Midbrain (tissue), 1 donor: ENCODE data around the gene TSPAN14.
"Not testable (repeated sequence)": the region's sequence is repeated elsewhere in the genome, so short reads cannot be mapped to it uniquely, and the experiment has no call there.

ENCODE experiments used
- DNase-seq: peaks from one replicate; lab custom pipeline; 2025; lab: John Stamatoyannopoulos, UW

Gene TSPAN14

GRCh38 chr10:80468806-80469421 lies 14.8 kb downstream of the TSPAN14 start:
- no peak for DNase-seq

GRCh38 chr10:80470266-80470665 lies 16.2 kb downstream of the TSPAN14 start:
- no peak for DNase-seq

DNA sequence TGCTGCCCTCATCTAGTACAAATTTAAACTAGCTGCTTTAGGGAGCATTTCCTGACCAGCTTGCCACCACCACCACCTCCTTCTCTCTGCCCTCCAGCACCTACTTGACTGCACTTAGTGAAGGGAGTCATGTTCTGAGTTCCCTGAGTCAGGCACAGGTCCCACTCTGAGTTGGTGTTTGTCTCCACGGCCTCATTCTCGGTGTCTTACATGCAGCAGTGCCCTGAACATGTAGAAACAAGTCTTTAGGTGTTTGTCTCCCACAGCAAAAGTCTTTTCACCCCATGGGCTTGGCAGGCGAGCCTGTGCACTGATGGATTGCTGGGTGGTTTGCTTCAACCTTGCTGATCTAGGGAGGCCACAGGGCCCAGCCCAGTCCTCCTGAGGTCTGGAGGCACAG lies 16.9 kb downstream of the TSPAN14 start:
- DNase-seq: no peak

- no peak for DNase-seq
Measured at GRCh38 chr10:80471715-80472233, 17.7 kb downstream of the TSPAN14 start.

GRCh38 chr10:80472234-80473095 lies 18.4 kb downstream of the TSPAN14 start:
- DNase-seq: no peak

- no peak for DNase-seq
Measured at GRCh38 chr10:80473096-80473657, 19.1 kb downstream of the TSPAN14 start.

DNA sequence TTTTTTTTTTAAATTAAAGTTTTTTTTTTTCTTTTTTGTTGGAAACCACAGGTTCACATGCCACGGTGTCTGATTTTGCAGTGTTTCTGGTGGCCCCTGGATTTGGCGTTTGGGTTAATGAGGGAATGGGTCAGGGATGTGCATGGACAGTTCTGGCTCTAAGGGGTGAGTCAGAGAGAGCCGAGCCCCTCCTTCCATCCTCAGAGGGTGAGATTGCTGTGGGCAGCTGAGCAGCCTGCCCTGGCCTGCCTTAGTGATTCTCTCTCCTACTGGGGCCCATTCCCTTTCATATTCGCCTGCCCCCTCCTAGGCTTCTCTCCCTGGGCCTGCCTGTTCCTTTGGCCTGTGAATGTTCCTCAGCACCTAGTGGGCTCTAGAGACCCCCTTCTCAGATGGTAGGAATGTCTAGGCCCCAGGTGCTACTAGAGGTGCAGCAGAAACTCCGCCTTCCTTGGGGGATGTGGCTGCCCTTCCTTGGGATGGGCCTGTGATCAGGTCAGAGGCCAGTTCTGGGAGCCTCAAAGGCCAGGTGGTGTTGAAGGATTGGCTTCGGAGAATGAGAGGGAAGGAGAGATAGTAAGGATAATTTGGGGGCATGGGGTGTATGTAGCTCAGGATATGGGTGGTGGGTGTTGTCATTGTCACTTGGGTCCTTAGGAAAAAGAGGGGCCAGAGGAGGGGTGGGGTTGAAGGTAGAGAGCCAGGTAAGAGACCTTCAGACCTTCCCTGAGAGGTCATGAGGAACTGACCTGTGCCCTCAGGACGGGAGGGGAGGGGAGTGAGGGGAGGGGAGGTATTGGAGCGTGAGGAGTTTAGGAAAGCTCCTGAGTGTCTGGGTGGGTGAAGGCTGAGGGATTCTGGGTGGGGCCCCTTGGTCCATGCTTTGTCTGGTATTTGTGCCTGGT lies 19.8 kb downstream of the TSPAN14 start:
- DNase-seq: no peak

DNA sequence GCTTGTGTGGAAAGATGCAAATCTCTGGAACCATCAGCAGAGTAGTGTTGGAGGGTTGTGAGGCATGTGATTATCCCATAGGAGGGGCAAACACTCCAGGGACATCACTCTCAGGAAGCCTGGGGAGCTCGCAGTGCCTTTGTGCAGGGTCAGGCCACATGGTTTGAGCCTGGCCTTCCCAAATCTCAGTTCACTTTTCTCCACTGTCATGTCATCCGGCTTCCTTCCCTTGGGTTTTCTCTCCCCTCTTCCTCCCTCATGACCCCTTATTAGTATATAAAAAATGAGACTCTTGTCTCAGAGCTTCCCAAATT lies 20.4 kb downstream of the TSPAN14 start:
- DNase-seq: no peak

DNA sequence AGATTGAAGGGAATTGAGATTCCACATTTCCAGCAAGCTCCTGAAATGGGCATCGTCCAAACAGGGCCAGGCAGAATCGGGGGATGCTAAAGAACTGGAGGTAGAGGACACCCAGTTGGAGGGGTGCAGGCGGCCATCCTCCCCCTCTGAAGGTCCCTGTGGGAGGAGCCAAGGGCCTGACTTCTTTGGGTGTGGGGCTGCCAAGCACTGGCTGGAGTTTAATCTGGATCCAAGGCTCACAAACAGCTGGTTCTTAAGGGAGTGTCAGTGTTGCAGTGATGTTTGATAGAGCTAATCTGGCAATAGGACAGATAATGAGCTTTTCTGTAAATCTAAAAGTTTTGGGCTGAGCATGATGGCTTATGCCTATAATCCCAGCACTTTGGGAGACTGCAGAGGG lies 20.8 kb downstream of the TSPAN14 start:
- no peak for DNase-seq

DNA sequence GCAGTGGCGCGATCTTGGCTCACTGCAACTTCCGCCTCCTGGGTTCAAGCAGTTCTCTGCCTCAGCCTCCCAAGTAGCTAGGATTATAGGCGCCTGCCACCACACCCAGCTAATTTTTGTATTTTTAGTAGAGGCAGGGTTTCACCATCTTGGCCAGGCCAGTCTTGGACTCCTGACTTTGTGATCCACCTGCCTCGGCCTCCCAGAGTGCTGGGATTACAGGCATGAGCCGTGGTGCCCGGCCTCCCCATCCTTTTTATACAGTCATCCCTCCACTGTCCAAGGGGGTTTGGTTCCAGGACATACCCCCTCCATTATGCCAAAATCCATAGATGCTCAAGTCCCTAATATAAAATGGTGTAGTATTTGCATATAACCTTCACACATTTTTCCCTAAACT lies 21.5 kb downstream of the TSPAN14 start:
- not testable (repeated sequence) for DNase-seq

- DNase-seq: no peak
Measured at GRCh38 chr10:80476685-80477084, 22.6 kb downstream of the TSPAN14 start.

DNA sequence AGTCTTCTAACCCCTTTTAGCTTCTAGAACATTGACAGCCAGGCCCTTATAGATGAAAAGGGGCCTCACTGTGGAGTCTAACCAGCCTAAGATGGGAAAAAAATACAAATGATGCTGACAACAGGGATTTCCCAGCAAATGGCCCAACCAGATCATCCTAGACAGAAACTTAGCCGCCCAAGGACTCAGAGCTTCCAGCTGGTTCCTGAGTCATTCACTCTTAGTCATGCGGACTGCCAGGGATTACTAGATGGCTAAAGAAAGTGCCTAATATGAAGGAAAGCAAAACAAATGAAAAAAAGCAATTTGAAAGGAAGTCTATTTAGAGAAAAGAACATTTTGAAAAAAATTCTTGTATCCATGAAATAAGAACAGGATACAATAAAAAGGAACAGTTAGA lies 23.7 kb downstream of the TSPAN14 start:
- no peak for DNase-seq

DNA sequence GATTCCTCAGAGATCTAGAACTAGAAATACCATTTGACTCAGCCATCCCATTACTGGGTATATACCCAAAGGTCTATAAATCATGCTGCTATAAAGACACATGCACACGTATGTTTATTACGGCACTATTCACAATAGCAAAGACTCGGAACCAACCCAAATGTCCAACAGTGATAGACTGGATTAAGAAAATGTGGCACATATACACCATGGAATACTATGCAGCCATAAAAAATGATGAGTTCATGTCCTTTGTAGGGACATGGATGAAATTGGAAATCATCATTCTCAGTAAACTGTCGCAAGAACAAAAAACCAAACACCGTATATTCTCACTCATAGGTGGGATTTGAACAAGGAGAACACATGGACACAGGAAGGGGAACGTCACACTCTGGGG lies 26.3 kb downstream of the TSPAN14 start:
- DNase-seq: not testable (repeated sequence)

GRCh38 chr10:80480852-80481251 lies 26.7 kb downstream of the TSPAN14 start:
- no peak for DNase-seq

GRCh38 chr10:80484243-80484642 lies 30.1 kb downstream of the TSPAN14 start:
- DNase-seq: no peak

DNA sequence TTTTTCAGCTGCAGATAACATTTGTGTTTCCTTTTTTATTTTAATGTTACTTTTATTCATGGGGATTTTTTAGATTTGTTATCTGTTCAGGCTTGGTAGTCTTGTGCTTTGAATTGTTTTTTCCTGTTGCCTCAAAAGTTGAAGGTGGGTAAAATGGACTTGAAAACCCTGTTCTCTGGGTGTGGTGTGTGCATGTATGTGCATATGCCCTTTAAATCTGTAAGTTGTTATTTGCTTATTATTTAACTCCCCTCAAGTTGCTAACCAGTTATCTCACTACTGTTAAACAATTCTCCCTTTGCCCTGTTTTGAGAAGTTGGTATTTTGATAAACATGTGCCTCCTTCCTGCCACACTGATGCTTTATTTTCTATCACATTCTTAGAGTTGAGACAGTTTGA lies 30.6 kb downstream of the TSPAN14 start:
- no peak for DNase-seq

DNA sequence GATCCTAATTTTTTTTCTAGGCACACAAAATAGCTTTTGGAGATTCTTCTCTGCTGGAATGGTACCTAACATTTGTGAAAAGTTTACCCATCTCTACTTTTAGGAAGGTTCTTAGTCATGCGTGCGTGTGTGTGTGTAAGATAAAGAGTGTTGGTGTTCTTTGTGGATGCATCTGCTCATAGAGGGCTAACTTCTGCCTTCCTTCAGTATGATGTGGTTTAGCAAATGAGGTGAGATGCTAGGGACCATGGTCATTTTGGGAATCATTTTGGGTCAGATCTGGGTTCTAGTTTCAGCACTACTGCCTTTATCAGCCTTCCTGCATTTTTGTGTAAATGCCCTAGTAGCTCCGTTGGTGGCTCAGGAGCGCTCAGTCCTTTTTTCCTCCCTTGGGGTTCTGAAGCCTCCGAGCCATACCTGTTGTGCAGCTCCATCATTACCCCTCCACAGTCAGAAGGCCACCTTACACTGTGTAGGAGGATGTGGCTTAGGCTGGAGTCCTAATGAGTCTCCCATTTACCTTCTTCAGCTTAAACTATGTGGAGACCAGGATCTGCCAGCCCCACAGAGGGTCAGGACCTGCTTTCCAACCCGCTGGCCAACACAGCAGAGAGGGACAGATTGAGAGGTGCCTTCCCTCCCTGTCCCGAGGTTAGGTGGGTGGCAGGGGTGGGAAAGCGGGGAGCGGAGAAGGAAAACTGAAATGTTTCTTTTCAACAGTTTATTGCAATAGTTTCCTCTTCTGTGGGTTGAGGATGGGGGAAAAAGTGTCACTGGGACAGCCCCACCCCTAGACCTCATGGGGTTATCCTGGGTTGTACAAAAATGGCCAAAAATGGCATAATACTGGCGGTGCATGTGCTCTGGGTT lies 31.2 kb downstream of the TSPAN14 start:
- DNase-seq: no peak

GRCh38 chr10:80485946-80486764 lies 32.0 kb downstream of the TSPAN14 start:
- DNase-seq: no peak

GRCh38 chr10:80486785-80487420 lies 32.8 kb downstream of the TSPAN14 start:
- no peak for DNase-seq

GRCh38 chr10:80487421-80487785 lies 33.3 kb downstream of the TSPAN14 start:
- no peak for DNase-seq
